TTC549 (cell line): Measurements from ENCODE around the gene FLACC1.
"Not testable (repeated sequence)": the region's sequence is repeated elsewhere in the genome, so short reads cannot be mapped to it uniquely, and the experiment has no call there.

Experiments used
- FAIRE-seq: peaks from 2 replicates; lab custom pipeline; 2012; peaks lifted over from hg19 to GRCh38; lab: Jason Lieb, UNC

Gene FLACC1

GRCh38 chr2:201254081-201254730 is 102.9 kb downstream of the FLACC1 start:
- FAIRE-seq = no peak

- FAIRE-seq = no peak
These were observed 106.4 kb downstream of the FLACC1 start for GRCh38 chr2:201250741-201251140.

- no peak for FAIRE-seq
These were observed 107.3 kb downstream of the FLACC1 start for GRCh38 chr2:201249889-201250288.

- FAIRE-seq = no peak
These were observed 108.8 kb downstream of the FLACC1 start for GRCh38 chr2:201248288-201248844.

- FAIRE-seq = no peak
These were observed 110.9 kb downstream of the FLACC1 start for GRCh38 chr2:201246280-201246679.

- FAIRE-seq = no peak
These were observed 112.3 kb downstream of the FLACC1 start for GRCh38 chr2:201244829-201245228.

GRCh38 chr2:201242571-201243277 is 114.4 kb downstream of the FLACC1 start:
- no peak for FAIRE-seq

- not testable (repeated sequence) for FAIRE-seq
These were observed 117.8 kb downstream of the FLACC1 start for GRCh38 chr2:201239167-201239935.
